A549 (cell line): ENCODE results near the gene SLC13A4. TPM values are rescaled to one million over a fixed set of nuclear protein-coding genes. Genes with fewer than 3 reads are reported as not detected.
A peak's percentile ranks its signal among the peaks of the same experiment; 100 is the strongest.

ENCODE experiments used
- ATAC-seq, 2 experiments: fragments of 200-7000 bp in 1 of 2; fragments of >200 bp in 1 of 2; cut with Nextera tagmentation in 1 of 2; cut with Tn5 transposase in 1 of 2; 3 replicates each; pipeline versions ENCODE4 v1.8.0 to v1.9.1; 2018 to 2020; ENCODE audit warnings: mild to moderate bottlenecking in 1 of 2, moderate library complexity in 1 of 2
- CTCF ChIA-PET: fragments of 300-600 bp; sonication (Branson Sonifier 250); formaldehyde crosslinking; extraction: SDS; loops from one replicate; lab custom pipeline; 2021; ENCODE audit warnings: antibody characterized with exemption, inconsistent platforms; lab: Yijun Ruan, JAX
- POLR2A ChIA-PET: fragments of 350-600 bp; formaldehyde crosslinking; extraction: SDS; loops from one replicate; lab custom pipeline; 2021; ENCODE audit warnings: antibody characterized with exemption, inconsistent platforms; lab: Yijun Ruan, JAX
- DNase-seq, 2 experiments: peaks; one replicate each; pipeline versions ENCODE4 v3.0.0 to v3.0.0-alpha.2; 2011 to 2016; ENCODE audit warnings: low read depth in 1 of 2, low spot score in 1 of 2
- FAIRE-seq: peaks from 2 replicates; lab custom pipeline; 2011; peaks lifted over from hg19 to GRCh38; lab: Jason Lieb, UNC
- H3K27ac ChIP-seq, 2 experiments: fragments of >200 bp; sonication (Bioruptor Twin); formaldehyde crosslinking; 3 replicates each; pipeline ENCODE4 v1.5.1; 2016 to 2017
- H3K4me1 ChIP-seq: fragments of >200 bp; sonication (Bioruptor Twin); formaldehyde crosslinking; 3 replicates; pipeline ENCODE4 v1.6.1; 2016
- H3K4me2 ChIP-seq: fragments of >200 bp; sonication (Bioruptor Twin); formaldehyde crosslinking; 3 replicates; pipeline ENCODE4 v1.6.1; 2016
- H3K4me3 ChIP-seq: fragments of >200 bp; sonication (Bioruptor Twin); formaldehyde crosslinking; 3 replicates; pipeline ENCODE4 v1.5.1; 2016
- H3K9me3 ChIP-seq: fragments of >200 bp; sonication (Bioruptor Twin); formaldehyde crosslinking; 3 replicates; pipeline ENCODE4 v1.6.1; 2016
- BHLHE40 ChIP-seq: IDR thresholded peaks from 2 replicates; pipeline ENCODE4 v1.6.1; 2012; ENCODE audit warnings: low read depth, low read length, inconsistent platforms
- CEBPB ChIP-seq, 2 experiments: fragments of >200 bp in 1 of 2; sonication (Bioruptor Twin) in 1 of 2; formaldehyde crosslinking in 1 of 2; IDR thresholded peaks; 2 replicates each; pipeline ENCODE4 v1.6.1; 2012 to 2016
- CHD4 ChIP-seq: fragments of 200-600 bp; sonication (generic); IDR thresholded peaks from 2 replicates; pipeline ENCODE4 v1.6.1; 2016; ENCODE audit warnings: antibody characterized with exemption, mild to moderate bottlenecking, borderline replicate concordance
- EHMT2 ChIP-seq: fragments of 200-600 bp; sonication (generic); IDR thresholded peaks from 2 replicates; pipeline ENCODE4 v1.6.1; 2016; ENCODE audit warnings: antibody characterized with exemption, low read depth, mild to moderate bottlenecking, moderate library complexity
- EP300 ChIP-seq, 2 experiments: fragments of >200 bp; sonication (Bioruptor Twin); formaldehyde crosslinking; IDR thresholded peaks; 2 replicates in 1 of 2; 3 replicates in 1 of 2; pipeline ENCODE4 v1.6.1; 2016 to 2017
- ESRRA ChIP-seq: fragments of 150-350 bp; IDR thresholded peaks from 2 replicates; pipeline ENCODE4 v1.6.1; 2014; ENCODE audit warnings: mild to moderate bottlenecking, low read length, borderline replicate concordance
- HDAC2 ChIP-seq: fragments of 200-600 bp; sonication (generic); IDR thresholded peaks from 2 replicates; pipeline ENCODE4 v1.6.1; 2016
- HEYL ChIP-seq: fragments of 250-450 bp; sonication (Bioruptor Pico); IDR thresholded peaks from 2 replicates; pipeline ENCODE4 v1.8.0; 2021; ENCODE audit warnings: mild to moderate bottlenecking, moderate library complexity
- HMGXB4 ChIP-seq: fragments of 250-450 bp; sonication (Bioruptor Pico); IDR thresholded peaks from 2 replicates; pipeline ENCODE4 v1.5.0; 2021; ENCODE audit warnings: mild to moderate bottlenecking, moderate library complexity, borderline replicate concordance
- HOXB5 ChIP-seq: fragments of 250-450 bp; sonication (Bioruptor Pico); IDR thresholded peaks from 2 replicates; pipeline ENCODE4 v1.5.0; 2020; ENCODE audit warnings: mild to moderate bottlenecking, moderate library complexity
- JUN ChIP-seq, 2 experiments: fragments of >200 bp; sonication (Bioruptor Twin); formaldehyde crosslinking; IDR thresholded peaks; 2 replicates in 1 of 2; 3 replicates in 1 of 2; pipeline ENCODE4 v1.6.1; 2016 to 2017
- JUNB ChIP-seq: fragments of >200 bp; sonication (Bioruptor Twin); formaldehyde crosslinking; IDR thresholded peaks from 2 replicates; pipeline ENCODE4 v1.6.1; 2016
- KDM5A ChIP-seq: fragments of 200-600 bp; sonication (generic); IDR thresholded peaks from 2 replicates; pipeline ENCODE4 v1.6.1; 2016; ENCODE audit warnings: antibody characterized with exemption, mild to moderate bottlenecking
- MAFK ChIP-seq: fragments of 450-650 bp; IDR thresholded peaks from 2 replicates; pipeline ENCODE4 v1.6.1; 2014; ENCODE audit not compliant: partially characterized antibody
- MAZ ChIP-seq: fragments of 150-350 bp; IDR thresholded peaks from 2 replicates; pipeline ENCODE4 v1.6.1; 2014; ENCODE audit warnings: antibody characterized with exemption, low read depth, low read length, borderline replicate concordance
- MYC ChIP-seq: IDR thresholded peaks from 2 replicates; pipeline ENCODE4 v1.6.1; 2012; ENCODE audit warnings: mild to moderate bottlenecking, inconsistent platforms, low read length, improper control_type of control experiment, borderline replicate concordance
- NFE2L2 ChIP-seq: fragments of 150-350 bp; conservative IDR thresholded peaks from 2 replicates; pipeline ENCODE4 v1.6.1; 2014; ENCODE audit warnings: low read length
- NPAS2 ChIP-seq: fragments of 250-450 bp; sonication (Bioruptor Pico); IDR thresholded peaks from 2 replicates; pipeline ENCODE4 v1.8.0; 2022; ENCODE audit warnings: mild to moderate bottlenecking, moderate library complexity, borderline replicate concordance
- PBX3 ChIP-seq: IDR thresholded peaks from 2 replicates; pipeline ENCODE4 v1.6.1; 2012
- RAD21 ChIP-seq, 2 experiments: fragments of >200 bp in 1 of 2; sonication (Bioruptor Twin) in 1 of 2; formaldehyde crosslinking in 1 of 2; IDR thresholded peaks in 1 of 2; conservative IDR thresholded peaks in 1 of 2; 2 replicates in 1 of 2; 3 replicates in 1 of 2; pipeline ENCODE4 v1.6.1; 2012 to 2018; ENCODE audit warnings: inconsistent platforms in 1 of 2
- RARB ChIP-seq: fragments of 250-450 bp; sonication (Bioruptor Pico); IDR thresholded peaks from 2 replicates; pipeline ENCODE4 v1.8.0; 2021; ENCODE audit warnings: mild to moderate bottlenecking, moderate library complexity
- RCOR1 ChIP-seq: fragments of 150-350 bp; IDR thresholded peaks from 2 replicates; pipeline ENCODE4 v1.6.1; 2014; ENCODE audit warnings: antibody characterized with exemption, low read length, low read depth
- RFX5 ChIP-seq: fragments of 450-650 bp; IDR thresholded peaks from 2 replicates; pipeline ENCODE4 v1.7.1; 2014; ENCODE audit warnings: antibody characterized with exemption, mild to moderate bottlenecking, moderate library complexity
- TFCP2L1 ChIP-seq: fragments of 250-450 bp; sonication (Bioruptor Pico); IDR thresholded peaks from 2 replicates; pipeline ENCODE4 v1.5.0; 2021; ENCODE audit warnings: mild to moderate bottlenecking
- ZC3H11A ChIP-seq: fragments of 450-650 bp; IDR thresholded peaks from 2 replicates; pipeline ENCODE4 v1.6.1; 2014; ENCODE audit warnings: antibody characterized with exemption, mild to moderate bottlenecking
- ZNF302 ChIP-seq: fragments of 250-450 bp; sonication (Bioruptor Pico); IDR thresholded peaks from 2 replicates; pipeline ENCODE4 v1.9.0; 2021; ENCODE audit warnings: inconsistent platforms, mild to moderate bottlenecking, moderate library complexity
- WGBS: methylation state at CpG from one replicate; pipeline ENCODE4 v1.1.6; 2017; ENCODE audit errors: missing lambda C conversion rate; 5-methylcytosine and 5-hydroxymethylcytosine counted together
- polyA plus RNA-seq, 4 experiments: library from polyadenylated mRNA; depleted of rRNA in 3 of 4; stranded (reverse); fragments of >200 nt; fragmentation: RNase III in 1 of 4; extraction: RNeasy Plus Mini Kit Qiagen cat#74134 plus additional on column Dnase treatment in 1 of 4; gene quantifications; 2 replicates in 3 of 4; 3 replicates in 1 of 4; pipeline ENCODE4 v1.2.3, GENCODE V29; 2011 to 2017
- TF ChIP-seq, protein P1 (sequence below): fragments of >200 bp; sonication (Bioruptor Twin); formaldehyde crosslinking; IDR thresholded peaks from 2 replicates; pipeline ENCODE4 v1.6.1; 2016
- TF ChIP-seq, protein P2 (sequence below): IDR thresholded peaks from 2 replicates; pipeline ENCODE4 v1.6.1; 2012

Gene SLC13A4
- polyA plus RNA-seq, 2 of the 4 experiments (the other 2 are of a cell fraction) = not detected

DNA sequence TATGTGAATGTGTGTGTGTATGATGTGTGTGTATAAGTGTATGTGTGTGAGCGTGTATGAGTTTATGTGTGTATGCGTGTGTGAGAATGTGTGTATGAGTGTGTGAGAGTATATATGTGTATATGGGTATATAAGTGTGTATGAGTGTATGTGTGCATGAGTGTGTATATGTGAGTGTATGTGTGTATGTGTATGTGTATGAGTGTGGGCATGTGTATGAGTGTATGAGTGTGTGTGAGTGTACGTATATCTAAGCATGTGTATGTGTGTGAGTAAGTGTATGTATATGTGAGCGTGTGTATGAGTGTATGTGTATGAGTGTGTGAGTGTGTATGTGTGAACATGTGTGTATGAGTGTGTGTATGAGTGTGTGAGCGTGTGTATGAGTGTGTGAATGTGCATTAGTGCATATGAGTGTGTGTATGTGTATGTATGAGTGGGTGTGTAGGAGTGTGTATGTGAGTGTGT, 12.9 kb downstream of the SLC13A4 start:
- peak overlapping the region in 1 of 2 experiments; percentile 66; a peak in 3 of 6 replicates for H3K27ac ChIP-seq
- CTCF ChIA-PET = no interaction called here
- 94% methylated on average over 5 of the region's 5 CpGs for WGBS
- H3K4me3 ChIP-seq = no peak overlapping the region
- 0 out of 6 replicates have a peak, but pooled peaks of 1 of the 2 experiments have one; percentile 4 for ATAC-seq
- H3K4me1 ChIP-seq = peaks cover 27% of the 10 kb centered on the region
- peak overlapping the region; percentile 70 for H3K4me2 ChIP-seq
- H3K9me3 ChIP-seq = no peaks in the 10 kb centered on the region
- FAIRE-seq = no peak
- TF ChIP-seq HEYL (CRISPR knock-in tag) = no peak
- TF ChIP-seq CEBPB (IDR thresholded peaks at IDR 0.05) = no peak
- no peak for TF ChIP-seq HDAC2
- no peak for TF ChIP-seq PBX3
- no peak for TF ChIP-seq BHLHE40
- TF ChIP-seq RCOR1 = no peak
- TF ChIP-seq MYC = no peak
- no peak for TF ChIP-seq HOXB5 (CRISPR knock-in tag)
- POLR2A ChIA-PET = interaction anchor here (0.7 kb wide), 1 partner anchor 53 kb away, joined by 5 read pairs; the partner anchor contains the start of gene STMP1
- DNase-seq = no peak

- H3K4me1 ChIP-seq = peaks cover 27% of the 10 kb centered on the region
- TF ChIP-seq BHLHE40 = no peak
- no peak for TF ChIP-seq EHMT2
- TF ChIP-seq TFCP2L1 (CRISPR knock-in tag) = no peak
- TF ChIP-seq, all 56 proteins: peak for 0
- H3K4me3 ChIP-seq = no peak overlapping the region
- DNase-seq (peak; percentile 33 to 63), FAIRE-seq (no peak), ATAC-seq (peak; percentile 84 to 87)
- CTCF ChIA-PET = interaction anchor here (0.8 to 1.7 kb wide), 3 partner anchors 17 to 53 kb away, joined by 3 to 4 read pairs (median 3); no protein-coding TSS in a partner anchor
- POLR2A ChIA-PET = interaction anchor here (0.7 kb wide), 1 partner anchor 52 kb away, joined by 5 read pairs; the partner anchor contains the start of gene STMP1
- H3K27ac ChIP-seq = peak overlapping the region in 1 of 2 experiments; percentile 66; a peak in 3 of 6 replicates
- H3K4me2 ChIP-seq = peak overlapping the region; percentile 70
- no peaks in the 10 kb centered on the region for H3K9me3 ChIP-seq
- 20% methylated on average over 19 of the region's 20 CpGs for WGBS
Measured at GRCh38 chr7:135714534-135715009, 13.4 kb downstream of the SLC13A4 start.

DNA sequence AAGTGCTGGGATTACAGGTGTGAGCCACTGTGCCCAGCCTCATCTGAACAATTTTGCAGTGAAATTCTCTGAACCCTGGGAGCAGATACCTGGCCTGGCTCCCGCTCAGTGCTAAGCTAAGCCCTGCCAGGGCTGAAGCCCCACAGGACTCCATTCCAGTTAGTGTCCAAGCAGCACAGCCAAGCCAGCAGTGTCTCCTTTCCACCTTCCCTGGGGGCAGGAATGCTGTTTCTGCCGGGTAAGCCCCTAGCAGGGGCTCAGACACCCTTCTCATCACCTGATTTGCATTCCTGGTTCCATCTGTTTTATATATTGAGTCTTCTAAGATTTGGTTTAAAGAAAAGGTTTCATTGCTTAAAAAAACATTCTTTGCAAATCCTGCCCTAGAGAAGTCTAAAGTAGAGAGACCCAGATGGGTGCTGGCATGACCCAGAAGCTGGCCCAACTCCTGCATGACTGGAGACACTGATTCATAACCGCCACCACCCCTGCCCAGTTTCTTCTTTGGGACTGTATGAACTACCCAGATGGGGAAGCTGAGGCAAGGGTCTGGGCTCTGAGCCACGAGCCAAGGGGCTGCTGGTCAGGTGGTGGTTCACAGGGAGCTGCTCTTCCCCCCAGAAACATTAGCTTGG, 14.0 kb downstream of the SLC13A4 start:
- ChIA-PET CTCF (interaction anchor here (0.8 to 1.7 kb wide), 4 partner anchors 18 to 87 kb away, joined by 3 to 4 read pairs (median 4); no protein-coding TSS in a partner anchor), POLR2A (no interaction called here)
- peak in 1 of 2 experiments; percentile 13; a peak in 2 of 6 replicates for ATAC-seq

DNA sequence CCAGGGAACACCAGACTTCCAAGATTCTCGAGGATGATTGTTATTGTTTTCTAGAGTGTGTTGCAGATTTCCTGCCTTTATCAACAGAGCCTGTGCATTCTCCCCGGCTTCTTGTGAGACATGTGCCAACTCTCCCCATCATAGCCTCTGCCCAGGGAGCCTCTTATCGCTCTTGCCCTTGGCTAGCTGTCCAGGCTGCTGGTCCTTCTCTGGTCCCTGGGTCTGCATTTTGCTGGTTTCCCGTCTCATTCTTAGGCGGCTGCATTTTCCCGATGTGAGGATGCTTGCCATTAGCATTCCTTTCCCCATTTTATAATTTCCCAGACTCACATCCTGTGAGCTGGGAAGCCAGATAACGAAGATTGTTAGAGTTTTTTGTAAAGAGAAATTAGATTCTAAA, 15.2 kb downstream of the SLC13A4 start:
- Histone ChIP-seq H3K4me3 (no peak overlapping the region), H3K27ac (no peak overlapping the region), H3K9me3 (no peaks in the 10 kb centered on the region), H3K4me2 (no peak overlapping the region), H3K4me1 (peaks cover 27% of the 10 kb centered on the region)
- ChIA-PET POLR2A (no interaction called here), CTCF (interaction anchor here (0.7 to 4.2 kb wide), 5 partner anchors 13 to 88 kb away, joined by 3 to 17 read pairs (median 4); no protein-coding TSS in a partner anchor)
- no peak for DNase-seq
- 82% methylated on average over 7 of the region's 7 CpGs for WGBS
- FAIRE-seq = no peak
- ATAC-seq = no peak
- TF ChIP-seq RARB (CRISPR knock-in tag) = no peak
- no peak for TF ChIP-seq RFX5
- no peak for TF ChIP-seq JUNB
- no peak for TF ChIP-seq ZNF302
- TF ChIP-seq ESRRA = no peak
- no peak for TF ChIP-seq HMGXB4 (CRISPR knock-in tag)
- TF ChIP-seq EP300 (IDR thresholded peaks at IDR 0.05) = no peak
- TF ChIP-seq EHMT2 = no peak
- no peak for TF ChIP-seq ZC3H11A
- TF ChIP-seq RAD21 (conservative IDR thresholded peaks at IDR 0.05 in 1 of 2, IDR thresholded peaks at IDR 0.05 in 1 of 2) = no peak
- TF ChIP-seq, protein P1, sequence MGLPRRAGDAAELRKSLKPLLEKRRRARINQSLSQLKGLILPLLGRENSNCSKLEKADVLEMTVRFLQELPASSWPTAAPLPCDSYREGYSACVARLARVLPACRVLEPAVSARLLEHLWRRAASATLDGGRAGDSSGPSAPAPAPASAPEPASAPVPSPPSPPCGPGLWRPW = no peak
- TF ChIP-seq NPAS2 (CRISPR knock-in tag) = no peak
- no peak for TF ChIP-seq MAZ
- TF ChIP-seq MAFK = no peak
- TF ChIP-seq JUN (IDR thresholded peaks at IDR 0.05) = no peak

More for the DNA sequence above, 14.0 kb downstream of the SLC13A4 start:
- no peaks in the 10 kb centered on the region for H3K9me3 ChIP-seq
- TF ChIP-seq CHD4 (no peak), NFE2L2 (no peak), KDM5A (no peak)
- TF ChIP-seq, protein P2, sequence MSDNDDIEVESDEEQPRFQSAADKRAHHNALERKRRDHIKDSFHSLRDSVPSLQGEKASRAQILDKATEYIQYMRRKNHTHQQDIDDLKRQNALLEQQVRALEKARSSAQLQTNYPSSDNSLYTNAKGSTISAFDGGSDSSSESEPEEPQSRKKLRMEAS = no peak
- peaks cover 27% of the 10 kb centered on the region for H3K4me1 ChIP-seq
- 88% methylated on average over 4 of the region's 4 CpGs for WGBS
- H3K27ac ChIP-seq = peak overlapping the region in 1 of 2 experiments; percentile 66; a peak in 3 of 6 replicates
- H3K4me2 ChIP-seq = peak overlapping the region; percentile 70
- no peak overlapping the region for H3K4me3 ChIP-seq
- DNase-seq = no peak
- FAIRE-seq = no peak
